CD4-positive, alpha-beta T cell treated with Interleukin-15 for 1 hour (primary cell): ENCODE data around the gene NAA10.

Experiments
- DNase-seq: peaks from one replicate; pipeline ENCODE4 v3.0.0-alpha.2; 2020

Gene NAA10

GRCh38 chrX:153908219-153908860, 26.5 kb downstream of the NAA10 start:
- DNase-seq = no peak

DNA sequence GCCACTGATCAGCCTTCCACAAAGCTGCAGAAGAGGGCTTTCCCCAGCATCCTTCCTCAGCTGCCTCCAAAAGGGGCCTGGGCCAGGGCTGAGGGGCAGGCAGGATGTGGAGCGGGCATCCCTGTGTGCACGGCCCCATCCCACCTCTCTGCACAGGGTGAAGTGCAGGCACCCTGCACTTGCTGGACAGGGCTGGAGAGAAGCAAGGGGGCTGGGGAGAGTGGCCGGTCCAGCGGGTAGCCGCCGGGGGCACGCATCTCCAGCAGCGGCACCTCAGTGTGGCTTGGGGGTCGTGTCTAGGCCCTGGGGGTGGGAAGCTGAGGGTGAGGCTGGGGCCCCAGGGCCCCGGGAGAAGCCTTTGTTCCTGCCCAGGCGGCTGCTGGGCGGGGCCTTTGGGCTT, 27.4 kb downstream of the NAA10 start:
- DNase-seq = no peak

GRCh38 chrX:153906126-153906917, 28.5 kb downstream of the NAA10 start:
- peak; percentile 35 for DNase-seq

GRCh38 chrX:153905481-153906095, 29.2 kb downstream of the NAA10 start:
- DNase-seq = no peak

GRCh38 chrX:153903991-153904957, 30.6 kb downstream of the NAA10 start, which contains the start of gene AVPR2:
TSS of gene AVPR2 (plus strand) at chrX:153904673. CDS start at chrX:153905146, 473 bp downstream.
- no peak for DNase-seq

DNA sequence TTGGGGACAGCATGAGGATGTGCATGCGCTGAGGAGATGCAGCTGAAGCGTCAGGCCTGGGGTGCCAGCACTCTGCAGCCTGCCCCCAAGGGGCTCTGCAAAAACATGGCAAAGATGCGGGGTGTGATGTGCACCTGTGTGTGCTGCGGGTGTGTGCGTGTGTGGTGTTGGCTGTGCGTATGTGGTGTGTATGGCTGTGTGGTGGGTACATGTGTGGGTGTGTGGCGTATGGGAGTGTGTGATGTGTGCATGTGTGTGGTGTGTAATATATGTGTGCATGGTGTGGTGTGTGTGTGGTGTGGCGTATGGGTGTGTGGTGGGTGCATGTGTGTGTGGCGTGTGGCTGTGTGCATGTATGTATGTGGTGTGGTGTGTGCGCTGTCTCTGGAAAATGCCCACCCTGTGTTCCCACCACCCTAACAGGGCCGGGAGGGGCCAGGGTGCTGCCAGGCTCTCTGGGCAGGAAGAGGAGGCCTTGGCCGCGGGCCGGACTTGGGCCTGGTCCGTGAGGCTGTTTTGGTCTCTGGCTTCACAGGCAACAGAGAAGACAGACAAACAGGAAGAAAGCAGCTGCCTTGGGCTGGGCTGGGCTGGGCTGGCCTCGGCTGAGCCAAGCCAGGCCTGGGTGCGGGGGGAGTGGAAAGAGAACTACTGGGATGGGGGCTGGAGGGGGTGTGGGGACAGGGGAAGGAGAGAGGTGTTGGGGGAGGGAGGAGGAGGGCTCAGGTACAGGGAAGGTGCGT, 31.4 kb downstream of the NAA10 start:
- DNase-seq = no peak

GRCh38 chrX:153902385-153902784, 32.5 kb downstream of the NAA10 start:
- no peak for DNase-seq

DNA sequence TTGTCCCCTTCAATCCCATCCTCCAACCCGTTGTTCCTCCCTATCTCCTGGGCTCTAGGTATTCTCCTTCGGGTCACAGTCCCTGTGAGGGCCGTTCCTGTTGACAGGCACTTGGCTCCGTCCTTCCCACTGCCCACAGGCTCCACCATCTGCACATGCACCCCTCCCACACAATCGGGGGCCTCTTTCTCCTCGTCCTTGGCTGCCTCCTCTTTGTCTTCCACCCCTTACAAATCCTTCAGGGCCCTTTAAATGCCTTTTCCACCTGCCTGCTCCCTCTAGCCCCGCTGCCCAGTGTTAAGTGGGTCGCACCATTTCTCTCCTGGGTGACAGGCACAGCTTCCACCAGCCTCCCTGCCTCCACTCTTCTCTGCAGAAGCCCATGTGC, 33.1 kb downstream of the NAA10 start:
- DNase-seq = no peak

DNA sequence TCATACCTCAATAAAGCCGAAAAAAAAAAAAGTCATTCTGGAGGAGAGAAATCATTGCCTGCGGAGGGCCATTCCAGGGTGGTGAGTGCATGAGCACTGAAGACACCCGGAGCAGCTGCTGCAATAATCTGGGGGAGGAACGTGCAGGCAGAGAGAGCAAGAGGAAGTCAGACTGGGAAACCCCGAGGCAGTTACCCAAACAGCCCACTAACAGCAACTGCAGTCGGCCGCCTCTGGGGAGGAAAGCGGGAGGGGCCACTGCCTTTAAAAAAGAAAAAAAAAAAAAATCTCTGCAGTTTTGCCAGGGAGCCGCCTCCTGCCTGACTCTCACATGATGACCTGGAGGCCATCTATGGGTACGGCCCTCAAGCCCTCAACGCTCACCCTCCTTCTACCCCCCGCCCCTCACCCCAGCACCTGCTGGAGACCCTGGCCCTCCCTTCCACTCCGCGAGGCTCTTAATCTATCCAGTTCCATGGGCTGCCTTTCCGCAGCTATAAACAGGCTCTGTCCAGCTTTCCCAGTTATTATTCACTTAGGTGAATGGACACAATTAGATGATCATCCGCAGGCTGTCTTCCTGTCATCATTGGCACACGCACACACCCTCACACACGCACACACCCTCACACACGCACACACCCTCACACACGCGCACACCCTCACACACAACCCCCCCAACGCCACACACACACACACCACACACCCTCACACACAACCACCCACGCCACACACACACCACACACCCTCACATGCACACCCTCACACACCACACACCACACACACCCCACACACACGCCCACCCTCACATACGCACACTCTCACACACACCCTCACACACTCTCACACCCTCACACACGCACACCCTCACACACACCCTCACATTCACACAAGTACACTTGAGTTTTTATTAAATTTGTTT, 33.7 kb downstream of the NAA10 start:
- peak; percentile 79 for DNase-seq

GRCh38 chrX:153897899-153898298, 36.9 kb downstream of the NAA10 start:
- no peak for DNase-seq

GRCh38 chrX:153889123-153889522, 45.7 kb downstream of the NAA10 start:
- no peak for DNase-seq

DNA sequence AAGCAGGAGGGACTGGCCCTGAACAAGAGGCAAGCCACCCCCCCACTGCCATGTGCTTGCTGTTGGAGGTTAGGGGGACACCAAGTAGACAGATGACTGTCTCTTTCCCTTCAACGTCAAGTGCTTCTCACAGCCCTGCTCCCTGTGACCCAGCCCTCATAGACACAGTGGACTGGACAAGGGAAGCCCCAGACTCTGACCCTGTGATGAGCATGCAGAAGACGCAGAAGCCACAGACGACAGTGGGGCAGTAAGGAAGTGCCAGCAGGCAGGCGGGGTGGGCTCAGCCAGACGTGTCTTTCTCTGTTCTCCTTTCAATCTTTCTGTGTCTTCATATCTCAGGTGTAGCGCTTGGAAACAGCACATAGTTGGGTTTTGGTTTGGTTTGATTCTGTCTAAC, 46.5 kb downstream of the NAA10 start:
- peak; percentile 33 for DNase-seq

GRCh38 chrX:153887385-153887784, 47.5 kb downstream of the NAA10 start:
- no peak for DNase-seq

GRCh38 chrX:153886915-153887314, 47.9 kb downstream of the NAA10 start:
- no peak for DNase-seq

DNA sequence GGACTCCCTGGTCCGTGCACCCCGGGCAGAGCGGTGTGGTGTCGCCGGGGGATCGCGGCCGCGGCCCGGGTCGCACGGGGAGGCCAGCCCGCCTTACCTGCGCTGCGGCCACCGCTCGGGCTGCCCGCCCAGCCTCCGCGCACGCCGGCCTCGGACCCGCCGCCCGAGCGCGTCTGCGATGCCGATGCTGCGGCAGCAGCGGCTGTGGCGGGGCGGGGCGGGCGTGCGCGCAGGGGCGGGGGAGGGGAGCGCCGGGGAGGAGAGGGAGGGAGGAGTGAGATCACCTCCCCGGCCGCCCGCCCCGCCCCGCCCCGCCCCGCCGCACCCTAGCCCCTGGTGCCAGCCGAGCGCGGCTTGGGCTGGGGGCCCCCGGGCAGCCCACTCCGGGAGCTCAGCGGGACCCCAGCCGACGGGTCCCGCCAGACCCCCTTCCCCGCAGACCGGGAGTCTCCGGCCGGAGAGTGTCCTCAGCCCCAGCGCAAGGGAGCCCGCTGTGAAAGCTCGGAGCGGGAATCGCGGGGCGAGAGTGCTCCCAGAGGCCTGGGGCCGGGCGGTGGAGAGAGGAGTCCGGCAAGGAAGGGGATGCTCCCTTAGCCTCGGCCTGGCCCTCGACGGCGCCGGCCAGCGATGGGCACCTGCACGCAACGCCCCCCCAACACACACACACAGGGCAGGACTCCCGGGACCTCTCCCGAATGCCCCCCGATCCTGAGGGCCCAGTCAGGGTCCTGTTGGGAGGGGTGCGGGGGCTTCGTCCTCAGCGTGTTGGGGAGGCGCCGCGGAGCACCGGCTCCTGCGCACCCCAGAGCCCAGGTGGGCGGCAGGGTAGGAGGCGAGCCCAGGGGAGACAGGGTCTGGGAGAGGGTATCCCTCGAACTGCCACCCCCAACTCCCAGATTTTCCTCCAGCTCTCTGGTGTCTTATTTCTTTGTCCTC, 48.6 kb downstream of the NAA10 start, which contains the start of gene L1CAM:
TSS of gene L1CAM (minus strand) at position 206 of the 936 bp plus-strand sequence. CDS start 10,337 bp downstream, outside the sequence.
- DNase-seq = no peak

DNA sequence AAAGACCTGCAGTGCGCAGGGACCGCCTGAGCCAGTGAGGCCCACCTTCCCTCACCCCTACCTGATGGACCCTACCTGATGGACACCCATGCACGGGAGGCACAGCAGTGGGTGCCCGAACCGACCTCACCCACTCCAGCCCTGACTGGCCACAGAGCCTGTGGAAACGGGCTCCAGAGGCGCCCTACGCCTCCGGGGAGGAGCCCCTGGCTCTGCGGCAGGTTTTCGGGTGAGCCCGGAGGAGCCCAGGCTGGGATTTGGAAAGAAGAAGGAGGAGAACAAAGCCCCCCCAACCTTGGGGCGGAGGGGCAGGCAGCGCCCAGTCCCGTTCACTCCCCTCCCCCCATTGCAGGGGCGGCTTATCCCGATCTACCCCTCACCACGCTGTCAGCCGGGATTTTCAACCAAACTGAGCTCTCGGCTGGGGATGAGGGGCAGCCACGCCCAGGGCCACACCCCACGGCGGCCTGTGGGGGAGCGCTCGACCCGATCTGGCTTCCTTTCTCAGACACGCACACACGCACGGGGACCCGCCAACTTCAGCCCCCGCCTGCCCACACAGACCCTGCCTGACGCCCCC, 49.5 kb downstream of the NAA10 start:
- DNase-seq = no peak

GRCh38 chrX:153884590-153884989, 50.2 kb downstream of the NAA10 start:
- DNase-seq = no peak

GRCh38 chrX:153884136-153884535, 50.7 kb downstream of the NAA10 start:
- no peak for DNase-seq

- no peak for DNase-seq
Observed at GRCh38 chrX:153883163-153883843, 51.5 kb downstream of the NAA10 start.
